HepG2 (cell line): ENCODE data around the gene KIR3DL2. TPM values are rescaled to one million over a fixed set of nuclear protein-coding genes. Genes with fewer than 3 reads are reported as not detected.
"Not testable (repeated sequence)": the region's sequence is repeated elsewhere in the genome, so short reads cannot be mapped to it uniquely, and the experiment has no call there.

ENCODE experiments used
- ATAC-seq: fragments of 200-7000 bp; cut with Tn5 transposase; 3 replicates; pipeline ENCODE4 v1.9.1; 2020; ENCODE audit warnings: mild to moderate bottlenecking, moderate library complexity
- Bru-seq: library from RNA; stranded (reverse); fragments of 400-500 nt; gene quantifications from one replicate; lab custom pipeline; 2021; lab: Mats Ljungman, UMichigan
- BruChase-seq, 2 experiments: library from RNA; stranded (reverse); fragments of 400-500 nt; gene quantifications; one replicate each; lab custom pipeline; 2021; lab: Mats Ljungman, UMichigan
- BruUV-seq: library from RNA; stranded (reverse); fragments of 400-500 nt; replicated peaks from 2 replicates; lab custom pipeline; 2021; lab: Mats Ljungman, UMichigan
- CTCF ChIA-PET: fragments of 300-600 bp; formaldehyde crosslinking; extraction: SDS; loops from one replicate; lab custom pipeline; 2021; ENCODE audit warnings: low total read pairs, inconsistent platforms, low intra/inter-chr PET ratio; lab: Yijun Ruan, JAX
- POLR2A ChIA-PET: fragments of 350-600 bp; sonication (Branson Sonifier 250); formaldehyde crosslinking; loops from one replicate; lab custom pipeline; 2020; ENCODE audit warnings: antibody characterized with exemption, inconsistent platforms; lab: Yijun Ruan, JAX
- DNase-seq: peaks from one replicate; pipeline ENCODE4 v3.0.0-alpha.2; 2015; ENCODE audit warnings: low spot score
- FAIRE-seq: peaks from 3 replicates; lab custom pipeline; 2011; peaks lifted over from hg19 to GRCh38; lab: Jason Lieb, UNC
- H2AFZ ChIP-seq: one replicate; pipeline ENCODE4 v1.6.1; 2011; ENCODE audit warnings: low read length, inconsistent platforms
- H3K27ac ChIP-seq: fragments of 300-600 bp; 3 replicates; pipeline ENCODE4 v1.8.0; 2011; ENCODE audit warnings: mixed run types, mild to moderate bottlenecking, mixed read lengths, low read length, inconsistent platforms; ENCODE audit not compliant: insufficient read depth; ENCODE audit errors: extremely low read length
- H3K27me3 ChIP-seq, 2 experiments: fragments of 200-600 bp in 1 of 2; 2 replicates in 1 of 2; 3 replicates in 1 of 2; pipeline versions ENCODE4 v1.6.0 to v1.8.0; 2011; ENCODE audit warnings: low read length in 2 of 2, mild to moderate bottlenecking in 2 of 2, moderate library complexity in 2 of 2, inconsistent platforms in 1 of 2; ENCODE audit not compliant: insufficient read depth in 2 of 2, control insufficient read depth in 1 of 2
- H3K36me3 ChIP-seq, 2 experiments: fragments of 200-600 bp in 1 of 2; replicated peaks in 1 of 2; 2 replicates in 1 of 2; 3 replicates in 1 of 2; pipeline versions ENCODE4 v1.5.1 to v1.8.0; 2011; ENCODE audit warnings: low read length in 2 of 2, inconsistent platforms in 1 of 2; ENCODE audit not compliant: insufficient read depth in 2 of 2, control insufficient read depth in 1 of 2
- H3K4me1 ChIP-seq: 2 replicates; pipeline ENCODE4 v1.5.1; 2012; ENCODE audit warnings: low read length, inconsistent platforms; ENCODE audit not compliant: insufficient read depth
- H3K4me2 ChIP-seq: 2 replicates; pipeline ENCODE4 v1.6.0; 2011; ENCODE audit warnings: low read depth, low read length, inconsistent platforms
- H3K4me3 ChIP-seq, 3 experiments: fragments of 200-600 bp in 1 of 3; sonication (generic), shearing (Covaris generic) in 1 of 3; replicated peaks in 1 of 3; 2 replicates each; pipeline ENCODE4 v1.5.1; 2011 to 2016; ENCODE audit warnings: low read length in 3 of 3, inconsistent platforms in 2 of 3, low read depth in 2 of 3, mild to moderate bottlenecking in 2 of 3, control low read depth in 1 of 3, mixed read lengths in 1 of 3; ENCODE audit not compliant: insufficient read depth in 1 of 3
- H3K79me2 ChIP-seq: one replicate; pipeline ENCODE4 v1.6.1; 2011; ENCODE audit warnings: low read length, inconsistent platforms; ENCODE audit not compliant: insufficient read depth
- H3K9ac ChIP-seq: 2 replicates; pipeline ENCODE4 v1.6.0; 2011; ENCODE audit warnings: mild to moderate bottlenecking, low read depth, low read length, inconsistent platforms; ENCODE audit not compliant: insufficient read depth
- H3K9me3 ChIP-seq: 2 replicates; pipeline ENCODE4 v1.5.1; 2012; ENCODE audit warnings: mild to moderate bottlenecking, low read length
- H4K20me1 ChIP-seq: 2 replicates; pipeline ENCODE4 v1.6.0; 2011; ENCODE audit warnings: inconsistent platforms, mild to moderate bottlenecking, low read length, moderate library complexity; ENCODE audit not compliant: insufficient read depth
- AGO2 ChIP-seq: fragments of 200-400 bp; formaldehyde crosslinking; optimal IDR thresholded peaks from 2 replicates; pipeline ENCODE3; 2017; ENCODE audit warnings: mild to moderate bottlenecking, low read depth, low read length, moderate library complexity
- CREB1 ChIP-seq, 2 experiments: fragments of 450-650 bp in 1 of 2; IDR thresholded peaks; 2 replicates each; pipeline ENCODE4 v1.6.1; 2016 to 2017; ENCODE audit warnings: control low read depth in 1 of 2, mild to moderate bottlenecking in 1 of 2, missing compliant biosample characterization in 1 of 2, missing genetic modification characterization in 1 of 2
- MIER2 ChIP-seq: IDR thresholded peaks from 2 replicates; pipeline ENCODE4 v1.6.1; 2016; ENCODE audit warnings: missing biosample characterization, missing genetic modification reagents
- REL ChIP-seq: sonication (generic); formaldehyde crosslinking; conservative IDR thresholded peaks from 2 replicates; pipeline ENCODE4 v1.8.0; 2022; ENCODE audit warnings: mild to moderate bottlenecking, missing genetic modification reagents, moderate library complexity
- ZNF12 ChIP-seq: sonication (generic); formaldehyde crosslinking; IDR thresholded peaks from 2 replicates; pipeline ENCODE4 v1.5.0; 2020; ENCODE audit warnings: missing genetic modification reagents
- ZNF251 ChIP-seq: sonication (generic); formaldehyde crosslinking; IDR thresholded peaks from 2 replicates; pipeline ENCODE4 v1.9.0; 2021; ENCODE audit warnings: mild to moderate bottlenecking, missing genetic modification reagents
- ZNF660 ChIP-seq: sonication (generic); formaldehyde crosslinking; IDR thresholded peaks from 2 replicates; pipeline ENCODE4 v1.5.1; 2020; ENCODE audit warnings: mild to moderate bottlenecking, low read depth, missing genetic modification reagents, borderline replicate concordance
- WGBS: methylation state at CpG from one replicate; pipeline ENCODE4 v1.1.6; 2017; ENCODE audit warnings: low lambda C conversion rate; 5-methylcytosine and 5-hydroxymethylcytosine counted together
- in situ Hi-C: cut with HindIII; loops from 2 replicates; pipeline ENCODE4 v1.10.0; 2017; ENCODE audit warnings: low pct_unique_long_range_greater_than_20kb; ENCODE audit not compliant: extremely low pct_ligation_motif_present
- intact Hi-C: fragments of 100-400 bp; cut with micrococcal nuclease; formaldehyde crosslinking; loops from one replicate; pipeline ENCODE4 v1.10.0; 2022; ENCODE audit not compliant: unreplicated experiment
- long read RNA-seq, 2 experiments: library from RNA in 1 of 2; library from polyadenylated mRNA in 1 of 2; stranded (forward) in 1 of 2; unstranded in 1 of 2; transcript quantifications; one replicate each; pipeline ENCODE4 v2.0.0, GENCODE V29; 2019 to 2022
- polyA minus RNA-seq, 3 experiments: library from RNA; depleted of rRNA, polyadenylated mRNA; stranded (reverse); fragments of >200 nt; gene quantifications; 2 replicates each; pipeline ENCODE4 v1.2.3, GENCODE V29; 2011; ENCODE audit warnings: low replicate concordance in 1 of 3
- polyA plus RNA-seq, 8 experiments: library from polyadenylated mRNA; depleted of rRNA in 3 of 8; stranded (reverse) in 7 of 8; unstranded in 1 of 8; fragments of >200 nt; fragmentation: Illumina TruSeq in 4 of 8; extraction: Trizol in 4 of 8; gene quantifications; 2 replicates each; pipeline versions ENCODE4 v1.2.1 to v1.2.3, GENCODE V29; 2011 to 2016; ENCODE audit warnings: low read depth in 4 of 8, missing spikeins in 1 of 8, mixed read lengths in 1 of 8; ENCODE audit not compliant: insufficient read depth in 1 of 8
- total RNA-seq, 5 experiments: library from RNA; depleted of rRNA; stranded (reverse); fragments of >200 nt; fragmentation: Illumina TruSeq; extraction: Trizol; gene quantifications; 2 replicates each; pipeline ENCODE4 v1.2.3, GENCODE V29; 2016; ENCODE audit warnings: low read depth in 1 of 5
- TF ChIP-seq, protein P1 (sequence below): sonication (generic); formaldehyde crosslinking; IDR thresholded peaks from 2 replicates; pipeline ENCODE4 v1.8.0; 2022; ENCODE audit warnings: mild to moderate bottlenecking, missing genetic modification reagents, moderate library complexity

The KIR3DL2 gene
- total RNA-seq (2016; rRNA removed; fragmentation: Illumina TruSeq; extraction: Trizol) (not detected in 2 replicates), polyA plus RNA-seq (2011; rRNA removed) (not detected in 2 replicates), polyA minus RNA-seq (2011; rRNA and poly(A)+ RNA removed; ENCODE audit: low replicate concordance) (not detected in 2 replicates), Bru-seq, nascent RNA (not detected), BruChase-seq, experiment 1, labeled RNA remaining after a 6-hour chase (not detected), BruChase-seq, experiment 2, labeled RNA remaining after a 2-hour chase (not detected)
- total RNA-seq (2016; cell fraction: cytosol; rRNA removed; fragmentation: Illumina TruSeq; extraction: Trizol; ENCODE audit: low read depth), result not detected in 2 replicates
- total RNA-seq (2016; cell fraction: insoluble cytoplasmic fraction; rRNA removed; fragmentation: Illumina TruSeq; extraction: Trizol), result not detected in 2 replicates
- not detected in 2 replicates for total RNA-seq (2016; cell fraction: membrane; rRNA removed; fragmentation: Illumina TruSeq; extraction: Trizol)
- total RNA-seq (2016; cell fraction: nucleus; rRNA removed; fragmentation: Illumina TruSeq; extraction: Trizol), result not detected in 2 replicates
- polyA plus RNA-seq (2011; cell fraction: cytosol; rRNA removed), result not detected in 2 replicates
- polyA plus RNA-seq (2011; cell fraction: nucleus; rRNA removed), result not detected in 2 replicates
- not detected in 2 replicates for polyA plus RNA-seq (2012)
- not detected in 2 replicates for polyA plus RNA-seq (2016; cell fraction: cytosol; fragmentation: Illumina TruSeq; extraction: Trizol; ENCODE audit: low read depth)
- not detected in 2 replicates for polyA plus RNA-seq (2016; cell fraction: insoluble cytoplasmic fraction; fragmentation: Illumina TruSeq; extraction: Trizol; ENCODE audit: low read depth)
- not detected in 2 replicates for polyA plus RNA-seq (2016; cell fraction: membrane; fragmentation: Illumina TruSeq; extraction: Trizol; ENCODE audit: low read depth)
- polyA plus RNA-seq (2016; cell fraction: nucleus; fragmentation: Illumina TruSeq; extraction: Trizol; ENCODE audit: insufficient read depth, low read depth), result not detected in 2 replicates
- not detected in 2 replicates for polyA minus RNA-seq (2011; cell fraction: cytosol; rRNA and poly(A)+ RNA removed)
- not detected in 2 replicates for polyA minus RNA-seq (2011; cell fraction: nucleus; rRNA and poly(A)+ RNA removed)
- long read RNA-seq, experiment 1, result 0 reads
- long read RNA-seq, experiment 2, result 0 reads

DNA sequence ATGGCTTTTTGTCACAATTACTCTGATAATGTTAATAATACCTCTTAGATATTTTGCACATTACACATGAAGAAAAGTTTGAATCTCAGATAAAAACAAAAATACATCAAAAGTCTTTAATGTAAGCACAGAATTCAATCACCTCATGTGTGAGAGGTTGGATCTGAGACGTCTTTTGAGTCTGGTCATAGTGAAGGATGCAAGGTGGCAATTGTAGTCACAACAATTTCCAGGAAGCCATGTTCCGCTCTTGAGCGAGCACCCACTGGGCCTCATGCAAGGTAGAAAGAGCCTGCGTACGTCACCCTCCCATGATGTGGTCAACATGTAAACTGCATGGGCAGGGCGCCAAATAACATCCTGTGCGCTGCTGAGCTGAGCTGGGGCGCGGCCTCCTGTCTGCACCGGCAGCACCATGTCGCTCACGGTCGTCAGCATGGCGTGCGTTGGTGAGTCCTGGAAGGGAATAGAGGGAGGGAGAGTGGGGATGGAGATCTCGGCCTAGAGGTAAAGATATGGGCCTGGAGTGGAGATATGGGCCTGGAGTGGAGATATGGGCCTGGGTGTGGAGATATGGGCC lies at the start of gene KIR3DL2:
Gene KIR3DL2, plus strand, starts transcription at position 383 of the 580 bp plus-strand sequence. Its CDS starts 33 bp downstream, at position 416.
- H3K9ac ChIP-seq, H4K20me1 ChIP-seq, FAIRE-seq, in situ Hi-C loops, H3K4me1 ChIP-seq, POLR2A ChIA-PET, H3K4me3 ChIP-seq, H3K9me3 ChIP-seq, ATAC-seq, intact Hi-C loops, BruUV-seq, CTCF ChIA-PET, H2AFZ ChIP-seq, H3K36me3 ChIP-seq, H3K79me2 ChIP-seq, H3K4me2 ChIP-seq, H3K27ac ChIP-seq, DNase-seq: not testable (repeated sequence)
- WGBS, result 51% methylated on average over 14 of the region's 16 CpGs
- H3K27me3 ChIP-seq, result peaks cover 0 to 11% of the 10 kb centered on the region in 2 experiments; a peak in 1 of 5 replicates

GRCh38 chr19:54803410-54803809 lies 46.8 kb upstream of the KIR3DL2 start, which contains the start of gene KIR2DL4:
TSS of gene KIR2DL4 (plus strand) at chr19:54803610. CDS start at chr19:54803652, 42 bp downstream.
- ChIA-PET CTCF (no interaction called here), POLR2A (no interaction called here)
- Histone ChIP-seq H3K4me3 (no peak within 1 kb of the TSS), H3K36me3 (no peaks in the 10 kb centered on the region), H3K27ac (no peak within 1 kb of the TSS), H3K79me2 (no peaks in the 10 kb centered on the region), H3K9me3 (no peaks in the 10 kb centered on the region), H3K4me1 (no peaks in the 10 kb centered on the region), H3K27me3 (peaks cover 0 to 2% of the 10 kb centered on the region in 2 experiments; a peak in 1 of 5 replicates), H3K9ac (no peak within 1 kb of the TSS), H4K20me1 (no peaks in the 10 kb centered on the region), H2AFZ (no peak within 1 kb of the TSS), H3K4me2 (no peak within 1 kb of the TSS)
- DNase-seq, result no peak
- no peak for ATAC-seq
- TF ChIP-seq ZNF660 (no peak), ZNF12 (no peak), REL (CRISPR knock-in tag) (no peak), MIER2 (CRISPR knock-in tag) (no peak), ZNF251 (no peak), CREB1 (IDR thresholded peaks at IDR 0.05) (peak; percentile 40; the same call in 1 of the 2 replicates), CREB1 (CRISPR knock-in tag; IDR thresholded peaks at IDR 0.05) (no peak), AGO2 (no peak)
- TF ChIP-seq, protein P1, sequence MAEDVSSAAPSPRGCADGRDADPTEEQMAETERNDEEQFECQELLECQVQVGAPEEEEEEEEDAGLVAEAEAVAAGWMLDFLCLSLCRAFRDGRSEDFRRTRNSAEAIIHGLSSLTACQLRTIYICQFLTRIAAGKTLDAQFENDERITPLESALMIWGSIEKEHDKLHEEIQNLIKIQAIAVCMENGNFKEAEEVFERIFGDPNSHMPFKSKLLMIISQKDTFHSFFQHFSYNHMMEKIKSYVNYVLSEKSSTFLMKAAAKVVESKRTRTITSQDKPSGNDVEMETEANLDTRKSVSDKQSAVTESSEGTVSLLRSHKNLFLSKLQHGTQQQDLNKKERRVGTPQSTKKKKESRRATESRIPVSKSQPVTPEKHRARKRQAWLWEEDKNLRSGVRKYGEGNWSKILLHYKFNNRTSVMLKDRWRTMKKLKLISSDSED (CRISPR knock-in tag), result no peak
- FAIRE-seq, result no peak
- in situ Hi-C loops (no loop called here), intact Hi-C loops (no loop called here)
- 46% methylated on average over 10 of the region's 10 CpGs for WGBS
- BruUV-seq, result no TSS peak
